GM23338 (cell line): ENCODE data around the gene RBP3.

ENCODE experiments used
- CREB1 ChIP-seq: fragments of 250-450 bp; sonication (Bioruptor Pico); IDR thresholded peaks from 2 replicates; pipeline ENCODE4 v1.5.0; 2020; ENCODE audit warnings: low read depth, mild to moderate bottlenecking, moderate library complexity
- CTCF ChIP-seq, 2 experiments: fragments of 200-600 bp in 1 of 2; sonication (generic) in 1 of 2; conservative IDR thresholded peaks; 2 replicates each; pipeline versions ENCODE4 v1.5.1 to v1.6.1; 2016 to 2017; ENCODE audit warnings: antibody characterized with exemption in 2 of 2, low read depth in 2 of 2, mild to moderate bottlenecking in 2 of 2, moderate library complexity in 1 of 2
- ETS1 ChIP-seq: IDR thresholded peaks from 2 replicates; pipeline ENCODE4 v1.6.1; 2016; ENCODE audit warnings: antibody characterized with exemption
- EZH2 ChIP-seq: fragments of 200-600 bp; sonication (generic); IDR thresholded peaks from one replicate; pipeline ENCODE4 v1.8.0; 2017; ENCODE audit warnings: antibody characterized with exemption, mild to moderate bottlenecking, low read depth; ENCODE audit not compliant: unreplicated experiment
- EZH2phosphoT487 ChIP-seq: fragments of 200-600 bp; sonication (generic); IDR thresholded peaks from one replicate; pipeline ENCODE4 v1.8.1; 2018; ENCODE audit warnings: antibody characterized with exemption; ENCODE audit not compliant: unreplicated experiment
- JUNB ChIP-seq: IDR thresholded peaks from one replicate; pipeline ENCODE4 v1.6.1; 2016; ENCODE audit warnings: antibody characterized with exemption; ENCODE audit not compliant: unreplicated experiment
- NANOG ChIP-seq: IDR thresholded peaks from 2 replicates; pipeline ENCODE4 v1.6.1; 2016; ENCODE audit warnings: antibody characterized with exemption, borderline replicate concordance
- POLR2AphosphoS5 ChIP-seq: IDR thresholded peaks from 2 replicates; pipeline ENCODE4 v1.6.1; 2016; ENCODE audit warnings: antibody characterized with exemption, low read depth
- REST ChIP-seq: IDR thresholded peaks from one replicate; pipeline ENCODE4 v1.6.1; 2018; ENCODE audit warnings: antibody characterized with exemption; ENCODE audit not compliant: unreplicated experiment
- STAT1 ChIP-seq: IDR thresholded peaks from one replicate; pipeline ENCODE4 v1.6.1; 2016; ENCODE audit warnings: antibody characterized with exemption; ENCODE audit not compliant: unreplicated experiment
- ZNF114 ChIP-seq: fragments of 250-450 bp; sonication (Bioruptor Pico); IDR thresholded peaks from 2 replicates; pipeline ENCODE4 v1.5.0; 2020; ENCODE audit warnings: mild to moderate bottlenecking, moderate library complexity
- ZNF462 ChIP-seq: fragments of 250-450 bp; sonication (Bioruptor Pico); IDR thresholded peaks from 2 replicates; pipeline ENCODE4 v1.5.0; 2020; ENCODE audit warnings: mild to moderate bottlenecking, moderate library complexity

- TF ChIP-seq CTCF (conservative IDR thresholded peaks at IDR 0.05; ENCODE audit: low read depth in 2 of 2), result no peak
- TF ChIP-seq ZNF114 (CRISPR knock-in tag), result no peak
- TF ChIP-seq EZH2phosphoT487, result no peak
- TF ChIP-seq NANOG, result no peak
- no peak for TF ChIP-seq ETS1
- no peak for TF ChIP-seq EZH2
- no peak for TF ChIP-seq REST
- TF ChIP-seq POLR2AphosphoS5, result no peak
- no peak for TF ChIP-seq CREB1 (CRISPR knock-in tag)
- no peak for TF ChIP-seq JUNB
- TF ChIP-seq ZNF462 (CRISPR knock-in tag), result no peak
- no peak for TF ChIP-seq STAT1
Measured at GRCh38 chr10:47336387-47337134, 11.6 kb upstream of the RBP3 start.
